ENCODE data around the gene DGAT2.

Gene DGAT2

GRCh38 chr11:75793966-75794365, 25.4 kb downstream of the DGAT2 start:
- Histone ChIP-seq H2BK12ac (ENCODE audit: low read length) (no peak overlapping the region), H3K4ac (ENCODE audit: low read depth, low read length) (no peak overlapping the region), H3K27me3 (ENCODE audit: insufficient read depth, low read length) (no peaks in the 10 kb centered on the region), H3K79me2 (ENCODE audit: control insufficient read depth, insufficient read depth, low read length, poor library complexity) (no peaks in the 10 kb centered on the region), H3K4me2 (ENCODE audit: low read length) (no peak overlapping the region), H3K14ac (ENCODE audit: low read length) (no peak overlapping the region), H3K79me1 (ENCODE audit: low read length) (no peaks in the 10 kb centered on the region), H3K9me3 (ENCODE audit: insufficient read depth, low read depth, low read length) (no peaks in the 10 kb centered on the region), H4K8ac (ENCODE audit: low read depth, low read length) (no peak overlapping the region), H2BK120ac (ENCODE audit: insufficient read depth, low read length, poor library complexity) (no peak overlapping the region), H4K91ac (ENCODE audit: low read depth, low read length) (no peak overlapping the region), H2BK5ac (ENCODE audit: low read depth, low read length, poor library complexity) (no peak overlapping the region), H3K27ac (ENCODE audit: low read depth, low read length) (no peak overlapping the region), H2AK5ac (ENCODE audit: low read length) (no peak overlapping the region), H2AFZ (ENCODE audit: insufficient read depth, low read length, poor library complexity) (no peak overlapping the region), H3K23ac (ENCODE audit: low read length) (no peak overlapping the region), H3K36me3 (ENCODE audit: control insufficient read depth in 1 of 2, insufficient read depth in 2 of 2, low read length in 2 of 2) (no peaks in the 10 kb centered on the region), H3K9ac (ENCODE audit: low read length) (no peak overlapping the region), H4K12ac (ENCODE audit: low read depth, low read length) (no peak overlapping the region), H3K18ac (ENCODE audit: low read length) (no peak overlapping the region), H3K4me3 (ENCODE audit: low read depth, low read length) (no peak overlapping the region), H3K4me1 (ENCODE audit: control insufficient read depth in 1 of 2, insufficient read depth in 2 of 2, low read length in 2 of 2) (peaks cover 6 to 8% of the 10 kb centered on the region in 2 experiments)
- DNase-seq, result no peak
- no CpG with 5 or more reads among the region's 2 CpGs for WGBS (ENCODE audit: extremely low coverage, insufficient coverage, insufficient read length)

- H3K27ac ChIP-seq (ENCODE audit: low read depth, low read length), result no peak overlapping the region
- no peak overlapping the region for H2BK5ac ChIP-seq (ENCODE audit: low read depth, low read length, poor library complexity)
Observed at GRCh38 chr11:75795276-75796090, 26.9 kb downstream of the DGAT2 start.

GRCh38 chr11:75796091-75796435, 27.5 kb downstream of the DGAT2 start:
- no peaks in the 10 kb centered on the region for H3K79me1 ChIP-seq (ENCODE audit: low read length)
- H2AFZ ChIP-seq (ENCODE audit: insufficient read depth, low read length, poor library complexity), result no peak overlapping the region
- no peak overlapping the region for H3K4ac ChIP-seq (ENCODE audit: low read depth, low read length)
- no peaks in the 10 kb centered on the region for H3K27me3 ChIP-seq (ENCODE audit: insufficient read depth, low read length)
- no peak overlapping the region for H3K9ac ChIP-seq (ENCODE audit: low read length)
- no peaks in the 10 kb centered on the region for H3K36me3 ChIP-seq (ENCODE audit: control insufficient read depth in 1 of 2, insufficient read depth in 2 of 2, low read length in 2 of 2)
- no peak overlapping the region for H4K91ac ChIP-seq (ENCODE audit: low read depth, low read length)
- H2BK120ac ChIP-seq (ENCODE audit: insufficient read depth, low read length, poor library complexity), result no peak overlapping the region
- H2AK5ac ChIP-seq (ENCODE audit: low read length), result no peak overlapping the region
- H4K12ac ChIP-seq (ENCODE audit: low read depth, low read length), result no peak overlapping the region
- no peak overlapping the region for H4K8ac ChIP-seq (ENCODE audit: low read depth, low read length)
- no peak overlapping the region for H3K18ac ChIP-seq (ENCODE audit: low read length)
- H3K4me1 ChIP-seq (ENCODE audit: control insufficient read depth in 1 of 2, insufficient read depth in 2 of 2, low read length in 2 of 2), result peaks cover 6 to 12% of the 10 kb centered on the region in 2 experiments
- no peak for DNase-seq
- no peak overlapping the region for H3K4me3 ChIP-seq (ENCODE audit: low read depth, low read length)
- no peak overlapping the region for H3K4me2 ChIP-seq (ENCODE audit: low read length)
- no peaks in the 10 kb centered on the region for H3K9me3 ChIP-seq (ENCODE audit: insufficient read depth, low read depth, low read length)
- no CpG with 5 or more reads among the region's 2 CpGs for WGBS (ENCODE audit: extremely low coverage, insufficient coverage, insufficient read length)
- no peak overlapping the region for H3K14ac ChIP-seq (ENCODE audit: low read length)
- H2BK12ac ChIP-seq (ENCODE audit: low read length), result no peak overlapping the region
- no peak overlapping the region for H3K23ac ChIP-seq (ENCODE audit: low read length)
- H3K27ac ChIP-seq (ENCODE audit: low read depth, low read length), result no peak overlapping the region
- no peaks in the 10 kb centered on the region for H3K79me2 ChIP-seq (ENCODE audit: control insufficient read depth, insufficient read depth, low read length, poor library complexity)
- H2BK5ac ChIP-seq (ENCODE audit: low read depth, low read length, poor library complexity), result no peak overlapping the region

More at GRCh38 chr11:75795276-75796090, 26.9 kb downstream of the DGAT2 start:
- no peak overlapping the region for H3K4me3 ChIP-seq (ENCODE audit: low read depth, low read length)
- no peak overlapping the region for H2BK12ac ChIP-seq (ENCODE audit: low read length)
- no peak overlapping the region for H3K4ac ChIP-seq (ENCODE audit: low read depth, low read length)
- no peaks in the 10 kb centered on the region for H3K79me1 ChIP-seq (ENCODE audit: low read length)
- H3K18ac ChIP-seq (ENCODE audit: low read length), result no peak overlapping the region
- DNase-seq, result no peak
- H4K91ac ChIP-seq (ENCODE audit: low read depth, low read length), result no peak overlapping the region
- H4K12ac ChIP-seq (ENCODE audit: low read depth, low read length), result no peak overlapping the region
- no peak overlapping the region for H3K4me2 ChIP-seq (ENCODE audit: low read length)
- H2AFZ ChIP-seq (ENCODE audit: insufficient read depth, low read length, poor library complexity), result no peak overlapping the region
- no peak overlapping the region for H2BK120ac ChIP-seq (ENCODE audit: insufficient read depth, low read length, poor library complexity)
- H3K9ac ChIP-seq (ENCODE audit: low read length), result no peak overlapping the region
- H3K9me3 ChIP-seq (ENCODE audit: insufficient read depth, low read depth, low read length), result no peaks in the 10 kb centered on the region
- H2AK5ac ChIP-seq (ENCODE audit: low read length), result no peak overlapping the region
- H3K4me1 ChIP-seq (ENCODE audit: control insufficient read depth in 1 of 2, insufficient read depth in 2 of 2, low read length in 2 of 2), result peaks cover 6 to 8% of the 10 kb centered on the region in 2 experiments
- no peaks in the 10 kb centered on the region for H3K79me2 ChIP-seq (ENCODE audit: control insufficient read depth, insufficient read depth, low read length, poor library complexity)
- H3K36me3 ChIP-seq (ENCODE audit: control insufficient read depth in 1 of 2, insufficient read depth in 2 of 2, low read length in 2 of 2), result no peaks in the 10 kb centered on the region
- H4K8ac ChIP-seq (ENCODE audit: low read depth, low read length), result no peak overlapping the region
- no CpG with 5 or more reads among the region's 4 CpGs for WGBS (ENCODE audit: extremely low coverage, insufficient coverage, insufficient read length)
- no peaks in the 10 kb centered on the region for H3K27me3 ChIP-seq (ENCODE audit: insufficient read depth, low read length)
- no peak overlapping the region for H3K14ac ChIP-seq (ENCODE audit: low read length)
- no peak overlapping the region for H3K23ac ChIP-seq (ENCODE audit: low read length)

- H2BK120ac ChIP-seq (ENCODE audit: insufficient read depth, low read length, poor library complexity), result no peak overlapping the region
- no peak overlapping the region for H3K4me2 ChIP-seq (ENCODE audit: low read length)
- H3K9me3 ChIP-seq (ENCODE audit: insufficient read depth, low read depth, low read length), result no peaks in the 10 kb centered on the region
- H3K4me3 ChIP-seq (ENCODE audit: low read depth, low read length), result no peak overlapping the region
- H2BK5ac ChIP-seq (ENCODE audit: low read depth, low read length, poor library complexity), result no peak overlapping the region
- H3K27me3 ChIP-seq (ENCODE audit: insufficient read depth, low read length), result no peaks in the 10 kb centered on the region
- H3K36me3 ChIP-seq (ENCODE audit: control insufficient read depth in 1 of 2, insufficient read depth in 2 of 2, low read length in 2 of 2), result no peaks in the 10 kb centered on the region
- no peak overlapping the region for H3K9ac ChIP-seq (ENCODE audit: low read length)
- no peak overlapping the region for H4K12ac ChIP-seq (ENCODE audit: low read depth, low read length)
- H4K91ac ChIP-seq (ENCODE audit: low read depth, low read length), result no peak overlapping the region
- peaks cover 6 to 12% of the 10 kb centered on the region in 2 experiments for H3K4me1 ChIP-seq (ENCODE audit: control insufficient read depth in 1 of 2, insufficient read depth in 2 of 2, low read length in 2 of 2)
- DNase-seq, result no peak
- no peak overlapping the region for H3K23ac ChIP-seq (ENCODE audit: low read length)
- no peaks in the 10 kb centered on the region for H3K79me2 ChIP-seq (ENCODE audit: control insufficient read depth, insufficient read depth, low read length, poor library complexity)
- no peak overlapping the region for H3K18ac ChIP-seq (ENCODE audit: low read length)
- no peak overlapping the region for H2AK5ac ChIP-seq (ENCODE audit: low read length)
- no peaks in the 10 kb centered on the region for H3K79me1 ChIP-seq (ENCODE audit: low read length)
- no peak overlapping the region for H4K8ac ChIP-seq (ENCODE audit: low read depth, low read length)
- H3K4ac ChIP-seq (ENCODE audit: low read depth, low read length), result no peak overlapping the region
- H2AFZ ChIP-seq (ENCODE audit: insufficient read depth, low read length, poor library complexity), result no peak overlapping the region
- no peak overlapping the region for H3K14ac ChIP-seq (ENCODE audit: low read length)
- H3K27ac ChIP-seq (ENCODE audit: low read depth, low read length), result no peak overlapping the region
- H2BK12ac ChIP-seq (ENCODE audit: low read length), result no peak overlapping the region
- no CpG with 5 or more reads among the region's 8 CpGs for WGBS (ENCODE audit: extremely low coverage, insufficient coverage, insufficient read length)
Observed at GRCh38 chr11:75797116-75797515, 28.5 kb downstream of the DGAT2 start.
